NCI-H2196 (cell line): ENCODE data around the gene ALG14.
"Not testable (repeated sequence)": the region's sequence is repeated elsewhere in the genome, so short reads cannot be mapped to it uniquely, and the experiment has no call there.

Source experiments
- DNase-seq: peaks from one replicate; lab custom pipeline; 2025; ENCODE audit not compliant: unreplicated experiment; lab: John Stamatoyannopoulos, UW

ALG14 gene

GRCh38 chr1:94958081-94958480 is 114.7 kb downstream of the ALG14 start:
- DNase-seq = no peak

GRCh38 chr1:94955767-94956632 is 116.8 kb downstream of the ALG14 start:
- DNase-seq = no peak

GRCh38 chr1:94954263-94955220 is 118.2 kb downstream of the ALG14 start:
- no peak for DNase-seq

GRCh38 chr1:94953746-94954145 is 119.0 kb downstream of the ALG14 start:
- DNase-seq = no peak

GRCh38 chr1:94953107-94953506 is 119.6 kb downstream of the ALG14 start:
- no peak for DNase-seq

- DNase-seq = no peak
These were observed 120.2 kb downstream of the ALG14 start for GRCh38 chr1:94952539-94952938.

- no peak for DNase-seq
These were observed 121.1 kb downstream of the ALG14 start for GRCh38 chr1:94951509-94952208.

GRCh38 chr1:94951046-94951445 is 121.7 kb downstream of the ALG14 start:
- DNase-seq = no peak

GRCh38 chr1:94949681-94950661 is 122.8 kb downstream of the ALG14 start:
- peak; percentile 84 for DNase-seq

- DNase-seq = no peak
These were observed 125.3 kb downstream of the ALG14 start for GRCh38 chr1:94947437-94947836.

GRCh38 chr1:94946886-94947285 is 125.9 kb downstream of the ALG14 start:
- no peak for DNase-seq

- no peak for DNase-seq
These were observed 130.3 kb downstream of the ALG14 start for GRCh38 chr1:94942171-94943128.

- not testable (repeated sequence) for DNase-seq
These were observed 131.3 kb downstream of the ALG14 start for GRCh38 chr1:94941480-94941879.

- DNase-seq = no peak
These were observed 132.0 kb downstream of the ALG14 start for GRCh38 chr1:94940738-94941137.

- no peak for DNase-seq
These were observed 134.9 kb downstream of the ALG14 start for GRCh38 chr1:94937820-94938219.

GRCh38 chr1:94936861-94937620 is 135.7 kb downstream of the ALG14 start:
- no peak for DNase-seq

GRCh38 chr1:94935476-94935875 is 137.3 kb downstream of the ALG14 start:
- no peak for DNase-seq

GRCh38 chr1:94935034-94935433 is 137.7 kb downstream of the ALG14 start:
- no peak for DNase-seq
